Measurements from ENCODE around the gene OCEL1. TPM values are rescaled to one million over a fixed set of nuclear protein-coding genes. Genes with fewer than 3 reads are reported as not detected.

The OCEL1 gene
- total and polyA plus RNA-seq, 2 of the 13 experiments (the other 11 are each of a cell fraction or from before 2014, with no cell fraction given), result 10.6 to 17.2 TPM

- no peak for TF ChIP-seq YEATS4 (CRISPR knock-in tag; IDR thresholded peaks at IDR 0.05; ENCODE audit: borderline replicate concordance)
- TF ChIP-seq ZNF350 (CRISPR knock-in tag; IDR thresholded peaks at IDR 0.05; ENCODE audit: borderline replicate concordance, low read depth), result no peak
- peak; percentile 84; the same call in 1 of the 2 replicates for TF ChIP-seq KDM1A (CRISPR knock-in tag; IDR thresholded peaks at IDR 0.05)
- no peak for TF ChIP-seq BHLHE40 (IDR thresholded peaks at IDR 0.05; ENCODE audit: low read length)
- peak; percentile 79 for TF ChIP-seq ZNF629 (CRISPR knock-in tag; conservative IDR thresholded peaks at IDR 0.05)
- TF ChIP-seq ZNF775 (CRISPR knock-in tag; IDR thresholded peaks at IDR 0.05; ENCODE audit: borderline replicate concordance), result no peak
- TF ChIP-seq ZNF589 (CRISPR knock-in tag; conservative IDR thresholded peaks at IDR 0.05), result no peak
- TF ChIP-seq, protein P1, sequence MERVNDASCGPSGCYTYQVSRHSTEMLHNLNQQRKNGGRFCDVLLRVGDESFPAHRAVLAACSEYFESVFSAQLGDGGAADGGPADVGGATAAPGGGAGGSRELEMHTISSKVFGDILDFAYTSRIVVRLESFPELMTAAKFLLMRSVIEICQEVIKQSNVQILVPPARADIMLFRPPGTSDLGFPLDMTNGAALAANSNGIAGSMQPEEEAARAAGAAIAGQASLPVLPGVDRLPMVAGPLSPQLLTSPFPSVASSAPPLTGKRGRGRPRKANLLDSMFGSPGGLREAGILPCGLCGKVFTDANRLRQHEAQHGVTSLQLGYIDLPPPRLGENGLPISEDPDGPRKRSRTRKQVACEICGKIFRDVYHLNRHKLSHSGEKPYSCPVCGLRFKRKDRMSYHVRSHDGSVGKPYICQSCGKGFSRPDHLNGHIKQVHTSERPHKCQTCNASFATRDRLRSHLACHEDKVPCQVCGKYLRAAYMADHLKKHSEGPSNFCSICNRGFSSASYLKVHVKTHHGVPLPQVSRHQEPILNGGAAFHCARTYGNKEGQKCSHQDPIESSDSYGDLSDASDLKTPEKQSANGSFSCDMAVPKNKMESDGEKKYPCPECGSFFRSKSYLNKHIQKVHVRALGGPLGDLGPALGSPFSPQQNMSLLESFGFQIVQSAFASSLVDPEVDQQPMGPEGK (CRISPR knock-in tag; IDR thresholded peaks at IDR 0.05), result no peak
- no peak for TF ChIP-seq GATAD1 (CRISPR knock-in tag; IDR thresholded peaks at IDR 0.05)
- TF ChIP-seq, protein P2, sequence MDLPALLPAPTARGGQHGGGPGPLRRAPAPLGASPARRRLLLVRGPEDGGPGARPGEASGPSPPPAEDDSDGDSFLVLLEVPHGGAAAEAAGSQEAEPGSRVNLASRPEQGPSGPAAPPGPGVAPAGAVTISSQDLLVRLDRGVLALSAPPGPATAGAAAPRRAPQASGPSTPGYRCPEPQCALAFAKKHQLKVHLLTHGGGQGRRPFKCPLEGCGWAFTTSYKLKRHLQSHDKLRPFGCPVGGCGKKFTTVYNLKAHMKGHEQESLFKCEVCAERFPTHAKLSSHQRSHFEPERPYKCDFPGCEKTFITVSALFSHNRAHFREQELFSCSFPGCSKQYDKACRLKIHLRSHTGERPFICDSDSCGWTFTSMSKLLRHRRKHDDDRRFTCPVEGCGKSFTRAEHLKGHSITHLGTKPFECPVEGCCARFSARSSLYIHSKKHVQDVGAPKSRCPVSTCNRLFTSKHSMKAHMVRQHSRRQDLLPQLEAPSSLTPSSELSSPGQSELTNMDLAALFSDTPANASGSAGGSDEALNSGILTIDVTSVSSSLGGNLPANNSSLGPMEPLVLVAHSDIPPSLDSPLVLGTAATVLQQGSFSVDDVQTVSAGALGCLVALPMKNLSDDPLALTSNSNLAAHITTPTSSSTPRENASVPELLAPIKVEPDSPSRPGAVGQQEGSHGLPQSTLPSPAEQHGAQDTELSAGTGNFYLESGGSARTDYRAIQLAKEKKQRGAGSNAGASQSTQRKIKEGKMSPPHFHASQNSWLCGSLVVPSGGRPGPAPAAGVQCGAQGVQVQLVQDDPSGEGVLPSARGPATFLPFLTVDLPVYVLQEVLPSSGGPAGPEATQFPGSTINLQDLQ (CRISPR knock-in tag; IDR thresholded peaks at IDR 0.05), result no peak
- no peak for TF ChIP-seq ZNF850 (CRISPR knock-in tag; conservative IDR thresholded peaks at IDR 0.05)
- TF ChIP-seq ZNF891 (CRISPR knock-in tag; IDR thresholded peaks at IDR 0.05), result no peak
- TF ChIP-seq ZNF790 (CRISPR knock-in tag; IDR thresholded peaks at IDR 0.05; ENCODE audit: borderline replicate concordance), result no peak
- TF ChIP-seq ZNF124 (CRISPR knock-in tag; IDR thresholded peaks at IDR 0.05), result no peak
- 0 out of 2 replicates have a peak, but pooled peaks have one; percentile 43 for TF ChIP-seq ADNP (CRISPR knock-in tag; IDR thresholded peaks at IDR 0.05)
- no peak for TF ChIP-seq KLF12 (CRISPR knock-in tag; IDR thresholded peaks at IDR 0.05; ENCODE audit: borderline replicate concordance)
- no peak for TF ChIP-seq ONECUT2 (CRISPR knock-in tag; IDR thresholded peaks at IDR 0.05)
Measured at GRCh38 chr19:17263712-17264640, 38.0 kb downstream of the OCEL1 start (continued).

Data from HepG2 (cell line).